ENCODE data around the gene ABCC6. TPM values are rescaled to one million over a fixed set of nuclear protein-coding genes. Genes with fewer than 3 reads are reported as not detected.

Gene ABCC6
- total RNA-seq, 2 donors from 2014 or later: 10.4 to 14.5 TPM

DNA sequence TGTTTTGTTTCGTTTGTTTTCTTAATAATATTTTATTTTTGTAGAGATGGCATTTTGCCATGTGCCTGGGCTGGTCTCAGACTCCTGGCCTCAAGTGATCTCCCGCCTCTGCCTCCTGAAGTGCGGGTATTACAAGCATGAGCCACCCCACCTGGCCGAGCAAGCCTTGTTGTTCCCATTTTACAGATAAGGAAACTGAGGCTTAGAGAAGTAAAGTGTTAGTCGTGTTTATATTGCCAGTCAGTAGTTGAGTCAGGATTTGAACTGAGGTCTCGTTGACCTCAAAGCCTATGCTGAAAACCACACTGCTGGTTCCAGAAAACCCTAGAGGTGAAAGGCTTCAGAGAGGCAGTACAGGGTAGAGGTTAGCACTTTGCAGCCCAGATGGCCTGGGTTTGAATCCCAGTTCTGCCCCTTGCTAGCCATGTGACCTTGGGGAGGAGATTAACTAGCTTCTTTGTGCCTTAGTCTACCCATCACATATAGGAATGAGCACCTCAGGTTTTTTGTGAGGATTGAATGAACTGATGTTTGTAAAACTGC, 102.0 kb downstream of the ABCC6 start:
- Histone ChIP-seq H3K27me3 (no peaks in the 10 kb centered on the region), H3K27ac (no peak overlapping the region), H3K9ac (ENCODE audit: low read depth in 2 of 2, low read length in 2 of 2) (no peak overlapping the region), H3K4me1 (peaks cover 6% of the 10 kb centered on the region), H3K36me3 (peaks cover 12% of the 10 kb centered on the region), H3K4me3 (no peak overlapping the region), H3K9me3 (no peaks in the 10 kb centered on the region)
- no peak for DNase-seq
- intact Hi-C loops (cut with DNase I): loop anchor here (10.0 kb wide), 1 partner anchor 356 kb away; no protein-coding TSS in a partner anchor
- TF ChIP-seq, protein P1, sequence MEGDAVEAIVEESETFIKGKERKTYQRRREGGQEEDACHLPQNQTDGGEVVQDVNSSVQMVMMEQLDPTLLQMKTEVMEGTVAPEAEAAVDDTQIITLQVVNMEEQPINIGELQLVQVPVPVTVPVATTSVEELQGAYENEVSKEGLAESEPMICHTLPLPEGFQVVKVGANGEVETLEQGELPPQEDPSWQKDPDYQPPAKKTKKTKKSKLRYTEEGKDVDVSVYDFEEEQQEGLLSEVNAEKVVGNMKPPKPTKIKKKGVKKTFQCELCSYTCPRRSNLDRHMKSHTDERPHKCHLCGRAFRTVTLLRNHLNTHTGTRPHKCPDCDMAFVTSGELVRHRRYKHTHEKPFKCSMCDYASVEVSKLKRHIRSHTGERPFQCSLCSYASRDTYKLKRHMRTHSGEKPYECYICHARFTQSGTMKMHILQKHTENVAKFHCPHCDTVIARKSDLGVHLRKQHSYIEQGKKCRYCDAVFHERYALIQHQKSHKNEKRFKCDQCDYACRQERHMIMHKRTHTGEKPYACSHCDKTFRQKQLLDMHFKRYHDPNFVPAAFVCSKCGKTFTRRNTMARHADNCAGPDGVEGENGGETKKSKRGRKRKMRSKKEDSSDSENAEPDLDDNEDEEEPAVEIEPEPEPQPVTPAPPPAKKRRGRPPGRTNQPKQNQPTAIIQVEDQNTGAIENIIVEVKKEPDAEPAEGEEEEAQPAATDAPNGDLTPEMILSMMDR (IDR thresholded peaks at IDR 0.05): no peak

DNA sequence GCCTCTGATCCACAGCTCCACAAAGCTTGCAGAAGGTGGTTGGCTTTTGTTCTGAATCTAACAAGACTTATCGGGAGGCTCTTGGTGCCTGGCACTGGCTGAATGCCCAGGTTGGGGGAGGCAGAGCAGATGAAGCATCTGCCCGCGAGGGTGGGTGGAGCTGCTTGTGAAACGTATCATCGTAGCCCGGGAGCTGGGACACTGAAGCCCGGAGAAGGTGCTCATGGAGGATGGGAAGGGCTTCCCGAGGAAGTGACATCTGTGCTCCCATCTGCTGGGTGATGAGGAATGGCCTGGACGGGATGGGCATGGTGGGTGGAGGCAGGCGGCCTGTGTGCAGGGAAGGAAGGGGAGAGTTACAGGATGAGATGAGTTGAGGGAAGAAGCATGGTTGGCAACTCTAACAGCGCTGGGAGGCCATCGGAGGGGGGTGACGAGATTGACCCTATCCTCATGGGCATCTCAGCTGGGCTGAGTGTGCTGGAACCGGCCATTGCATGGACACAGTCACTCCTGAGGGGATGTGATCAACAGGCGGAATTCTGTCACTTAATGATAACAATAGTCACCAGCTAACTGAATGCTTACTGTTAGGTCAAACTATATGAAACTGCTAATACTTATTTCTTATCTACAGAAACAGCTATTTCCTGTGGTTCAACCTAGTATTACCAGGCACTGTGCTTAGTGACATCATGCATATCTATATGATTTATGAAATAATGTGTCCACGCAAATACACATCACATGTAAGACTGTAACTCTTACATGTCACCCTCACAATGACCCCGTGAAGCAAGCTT, 102.7 kb downstream of the ABCC6 start:
- H3K36me3 ChIP-seq: peaks cover 13% of the 10 kb centered on the region
- peak; percentile 46 for DNase-seq
- H3K27me3 ChIP-seq: no peaks in the 10 kb centered on the region
- H3K9me3 ChIP-seq: no peaks in the 10 kb centered on the region
- no peak overlapping the region for H3K27ac ChIP-seq
- no peak overlapping the region for H3K4me3 ChIP-seq
- intact Hi-C loops (cut with DNase I): loop anchor here (10.0 kb wide), 1 partner anchor 356 kb away; no protein-coding TSS in a partner anchor
- H3K9ac ChIP-seq (ENCODE audit: low read depth in 2 of 2, low read length in 2 of 2): no peak overlapping the region
- TF ChIP-seq, protein P1 (IDR thresholded peaks at IDR 0.05): no peak
- peaks cover 6% of the 10 kb centered on the region for H3K4me1 ChIP-seq

DNA sequence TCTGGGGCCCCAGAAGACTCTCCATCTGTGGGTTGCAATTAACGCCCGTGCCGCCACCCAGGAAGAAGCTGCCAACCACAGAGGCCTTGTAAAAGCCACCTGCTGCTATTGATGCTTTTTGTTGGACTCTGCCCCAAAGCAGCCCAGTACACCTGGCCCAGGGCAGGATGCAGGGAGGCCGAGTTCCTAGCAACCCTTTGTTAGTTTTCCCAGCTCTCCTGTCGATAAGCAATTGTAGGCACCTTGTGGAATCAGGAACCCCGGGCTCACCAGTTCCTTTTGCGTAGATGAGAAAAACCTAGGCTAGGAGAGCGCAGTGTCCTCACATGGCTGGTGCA, 103.3 kb downstream of the ABCC6 start:
- peak; percentile 63 for DNase-seq
- intact Hi-C loops (cut with DNase I): loop anchor here (10.0 kb wide), 1 partner anchor 355 kb away; no protein-coding TSS in a partner anchor
- Histone ChIP-seq H3K4me3 (no peak overlapping the region), H3K4me1 (peaks cover 6% of the 10 kb centered on the region), H3K27ac (no peak overlapping the region), H3K36me3 (peaks cover 13% of the 10 kb centered on the region), H3K27me3 (no peaks in the 10 kb centered on the region), H3K9me3 (no peaks in the 10 kb centered on the region), H3K9ac (ENCODE audit: low read depth in 2 of 2, low read length in 2 of 2) (no peak overlapping the region)
- TF ChIP-seq, protein P1 (IDR thresholded peaks at IDR 0.05): no peak

DNA sequence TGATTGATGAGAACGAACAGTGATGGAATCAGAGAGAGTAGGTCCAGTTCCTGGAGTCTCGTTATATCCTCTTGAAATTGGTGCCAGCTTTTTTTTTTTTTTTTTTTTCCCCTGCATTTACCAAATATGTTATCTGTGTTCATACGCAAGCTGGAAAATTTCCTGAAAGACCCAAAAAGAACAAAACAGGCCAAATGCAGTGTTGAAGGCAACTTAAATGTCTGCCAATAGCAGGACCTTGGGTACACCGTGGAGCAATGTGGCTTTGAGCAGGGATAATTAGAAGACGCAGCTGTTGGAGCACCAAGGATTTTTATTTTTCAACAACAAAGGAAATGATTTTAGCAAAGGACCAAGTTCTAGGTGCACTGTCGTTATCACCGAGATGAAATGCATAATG, 105.0 kb downstream of the ABCC6 start:
- intact Hi-C loops (cut with DNase I): no loop called here
- H3K27ac ChIP-seq: no peak overlapping the region
- H3K9me3 ChIP-seq: no peaks in the 10 kb centered on the region
- H3K36me3 ChIP-seq: peaks cover 13% of the 10 kb centered on the region
- no peak for DNase-seq
- H3K9ac ChIP-seq (ENCODE audit: low read depth in 2 of 2, low read length in 2 of 2): no peak overlapping the region
- H3K27me3 ChIP-seq: no peaks in the 10 kb centered on the region
- TF ChIP-seq, protein P1 (IDR thresholded peaks at IDR 0.05): no peak
- H3K4me3 ChIP-seq: no peak overlapping the region
- H3K4me1 ChIP-seq: peaks cover 6% of the 10 kb centered on the region

DNA sequence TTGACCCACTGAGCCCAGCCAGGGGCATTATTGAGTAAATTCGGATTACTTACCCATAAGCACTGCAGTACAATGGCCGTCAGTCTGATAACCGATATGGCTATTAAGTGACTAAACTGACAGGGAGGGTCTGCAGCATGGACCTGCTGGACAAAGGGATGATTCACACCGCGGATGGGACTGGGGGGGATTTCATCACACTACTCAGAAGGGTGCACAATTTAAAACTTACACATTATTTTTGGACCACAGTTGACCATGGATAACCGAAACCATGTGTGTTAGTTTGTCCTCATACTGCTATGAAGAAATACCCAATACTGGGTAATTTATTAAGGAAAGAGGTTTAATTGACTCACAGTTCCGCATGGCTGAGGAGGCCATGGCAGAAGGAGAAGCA, 106.5 kb downstream of the ABCC6 start:
- Histone ChIP-seq H3K27me3 (no peaks in the 10 kb centered on the region), H3K9me3 (no peaks in the 10 kb centered on the region), H3K27ac (no peak overlapping the region), H3K36me3 (peaks cover 22% of the 10 kb centered on the region), H3K9ac (ENCODE audit: low read depth in 2 of 2, low read length in 2 of 2) (no peak overlapping the region), H3K4me3 (no peak overlapping the region), H3K4me1 (peaks cover 6% of the 10 kb centered on the region)
- intact Hi-C loops (cut with DNase I): no loop called here
- TF ChIP-seq, protein P1 (IDR thresholded peaks at IDR 0.05): no peak
- DNase-seq: no peak

Measured in colonic mucosa (tissue), 4 donors.